GM12878 (cell line): ENCODE results near the gene CARM1. TPM values are rescaled to one million over a fixed set of nuclear protein-coding genes. Genes with fewer than 3 reads are reported as not detected.
A peak's percentile ranks its signal among the peaks of the same experiment; 100 is the strongest.
"Not testable (repeated sequence)": the region's sequence is repeated elsewhere in the genome, so short reads cannot be mapped to it uniquely, and the experiment has no call there.

Experiments
- ATAC-seq: fragments of 200-7000 bp; cut with Tn5 transposase; 3 replicates; pipeline ENCODE4 v1.9.1; 2020; ENCODE audit warnings: mild to moderate bottlenecking, moderate library complexity
- BruUV-seq: library from RNA; stranded (reverse); fragments of 400-500 nt; replicated peaks from 2 replicates; lab custom pipeline; 2021; lab: Mats Ljungman, UMichigan
- CTCF ChIA-PET: fragments of 300-600 bp; sonication (Branson Sonifier 250); formaldehyde crosslinking; extraction: SDS; loops from one replicate; lab custom pipeline; 2021; ENCODE audit warnings: inconsistent platforms; lab: Yijun Ruan, JAX
- POLR2A ChIA-PET: fragments of 350-600 bp; formaldehyde crosslinking; extraction: SDS; loops from one replicate; lab custom pipeline; 2021; ENCODE audit warnings: inconsistent platforms; lab: Charles Lee
- RAD21 ChIA-PET: fragments of 300-600 bp; sonication (Branson Sonifier 250); formaldehyde crosslinking; loops from one replicate; lab custom pipeline; 2023; ENCODE audit warnings: antibody characterized with exemption; ENCODE audit not compliant: unreplicated experiment; lab: Charles Lee
- SMC1A ChIA-PET: fragments of 300-600 bp; sonication (Branson Sonifier 250); formaldehyde crosslinking; loops from one replicate; lab custom pipeline; 2023; ENCODE audit not compliant: unreplicated experiment, uncharacterized antibody; lab: Charles Lee
- DNase-seq: peaks from one replicate; pipeline ENCODE4 v3.0.0-alpha.2; 2011; ENCODE audit warnings: low read depth, low spot score
- FAIRE-seq: peaks from 3 replicates; lab custom pipeline; 2011; peaks lifted over from hg19 to GRCh38; lab: Jason Lieb, UNC
- H2AFZ ChIP-seq: 2 replicates; pipeline ENCODE4 v1.6.0; 2011; ENCODE audit warnings: low read depth, low read length, control low read depth; ENCODE audit not compliant: control insufficient read depth
- H3K27ac ChIP-seq: 2 replicates; pipeline ENCODE4 v1.5.1; 2011; ENCODE audit warnings: control low read depth; ENCODE audit not compliant: control insufficient read depth, insufficient read depth
- H3K27me3 ChIP-seq, 2 experiments: replicated peaks in 1 of 2; 2 replicates each; pipeline versions ENCODE4 v1.6.0 to v1.6.1; 2011; ENCODE audit warnings: low read length in 1 of 2; ENCODE audit not compliant: control insufficient read depth in 2 of 2, insufficient read depth in 2 of 2
- H3K36me3 ChIP-seq, 2 experiments: 2 replicates each; pipeline ENCODE4 v1.5.1; 2011; ENCODE audit warnings: low read length in 1 of 2; ENCODE audit not compliant: control insufficient read depth in 2 of 2, insufficient read depth in 2 of 2
- H3K4me1 ChIP-seq: 2 replicates; pipeline ENCODE4 v1.6.1; 2011; ENCODE audit warnings: mild to moderate bottlenecking, low read length, moderate library complexity, mixed read lengths; ENCODE audit not compliant: control insufficient read depth, insufficient read depth
- H3K4me2 ChIP-seq: 2 replicates; pipeline ENCODE4 v1.6.0; 2011; ENCODE audit warnings: control low read depth; ENCODE audit not compliant: control insufficient read depth, insufficient read depth
- H3K4me3 ChIP-seq: fragments of 200-600 bp; sonication (generic); 2 replicates; pipeline ENCODE4 v1.5.1; 2016
- H3K79me2 ChIP-seq: 2 replicates; pipeline ENCODE4 v1.6.0; 2011; ENCODE audit warnings: low read length; ENCODE audit not compliant: control insufficient read depth, insufficient read depth
- H3K9ac ChIP-seq: 2 replicates; pipeline ENCODE4 v1.8.0; 2011; ENCODE audit warnings: low read length, control low read depth, mixed read lengths; ENCODE audit not compliant: control insufficient read depth, insufficient read depth
- H3K9me3 ChIP-seq: replicated peaks from 3 replicates; pipeline ENCODE4 v1.5.1; 2011; ENCODE audit warnings: mild to moderate bottlenecking, low read length; ENCODE audit not compliant: control insufficient read depth, insufficient read depth
- H4K20me1 ChIP-seq: 2 replicates; pipeline ENCODE4 v1.6.0; 2011; ENCODE audit not compliant: control insufficient read depth, insufficient read depth
- MLLT1 ChIP-seq: fragments of 450-650 bp; IDR thresholded peaks from 2 replicates; pipeline ENCODE4 v1.6.1; 2016; ENCODE audit warnings: mild to moderate bottlenecking
- WGBS: methylation state at CpG from one replicate; pipeline ENCODE4 v1.1.6; 2016; ENCODE audit warnings: low lambda C conversion rate; ENCODE audit not compliant: insufficient replicate concordance, insufficient coverage; ENCODE audit errors: missing lambda C conversion rate; 5-methylcytosine and 5-hydroxymethylcytosine counted together
- in situ Hi-C: fragments of 300-500 bp; cut with MboI; formaldehyde crosslinking; loops from 9 replicates; pipeline ENCODE4 v1.14.3; 2018; ENCODE audit warnings: mixed read lengths
- intact Hi-C: fragments of 100-400 bp; cut with micrococcal nuclease; formaldehyde crosslinking; loops from one replicate; pipeline ENCODE4 v1.14.2; 2022; ENCODE audit not compliant: unreplicated experiment
- polyA plus RNA-seq, 11 experiments: library from polyadenylated mRNA; depleted of rRNA in 4 of 11; unstranded in 6 of 11; stranded (reverse) in 5 of 11; fragments of >200 nt; fragmentation: Nextera tagmentation in 4 of 11; fragmentation: Illumina TruSeq in 1 of 11; extraction: Ambion mirVana in 4 of 11; extraction: Trizol in 1 of 11; gene quantifications; 1 replicate in 1 of 11; 2 replicates in 10 of 11; pipeline versions ENCODE4 v1.2.1 to v1.2.3, GENCODE V29; 2011 to 2016; ENCODE audit warnings: inconsistent platforms in 2 of 11, missing spikeins in 2 of 11, low read depth in 1 of 11
- total RNA-seq, 4 experiments: library from RNA; depleted of rRNA in 3 of 4; stranded (reverse); fragments of >200 nt in 3 of 4; fragmentation: Illumina TruSeq in 1 of 4; extraction: Trizol in 1 of 4; gene quantifications; 2 replicates each; pipeline versions ENCODE4 v1.2.1 to v1.2.3, GENCODE V29; 2013 to 2021

Gene CARM1
- total and polyA plus RNA-seq, 10 of the 15 experiments (the other 5 are each of a cell fraction or from before 2014, with no cell fraction given) = 0.45 to 116 (median 39.7) TPM

- Histone ChIP-seq H3K9ac (peak overlapping the region; percentile 77; the same call in 1 of the 2 replicates), H3K4me3 (peak overlapping the region; percentile 98), H3K79me2 (peaks cover 42% of the 10 kb centered on the region), H3K4me2 (peak overlapping the region; percentile 58)
- POLR2A ChIA-PET = interaction anchor here (0.5 to 2.6 kb wide), 5 partner anchors 18 to 1526 kb away, joined by 3 to 10 read pairs (median 6); no protein-coding TSS in a partner anchor
- intact Hi-C loops, H3K9me3 ChIP-seq, DNase-seq, H2AFZ ChIP-seq, in situ Hi-C loops, H3K27me3 ChIP-seq, BruUV-seq, H3K36me3 ChIP-seq, H3K27ac ChIP-seq, FAIRE-seq, H4K20me1 ChIP-seq, H3K4me1 ChIP-seq, ATAC-seq: not testable (repeated sequence)
- RAD21 ChIA-PET = interaction anchor here (0.7 to 2.4 kb wide), 4 partner anchors 10 to 60 kb away, joined by 3 to 19 read pairs (median 4); no protein-coding TSS in a partner anchor
- SMC1A ChIA-PET = interaction anchor here (1.0 to 4.8 kb wide), 2 partner anchors 8 to 17 kb away, joined by 3 to 18 read pairs; no protein-coding TSS in a partner anchor
- WGBS = 94% methylated on average over 19 of the region's 19 CpGs
- peak; percentile 98 for TF ChIP-seq MLLT1
- CTCF ChIA-PET = interaction anchor here (3.6 kb wide), 1 partner anchor 18 kb away, joined by 17 read pairs; no protein-coding TSS in a partner anchor
These were observed 88.1 kb downstream of the CARM1 start for GRCh38 chr19:10959277-10959968.
